Type B pancreatic cell (in vitro differentiated cells): ENCODE results near the gene TMEFF2. TPM values are rescaled to one million over a fixed set of nuclear protein-coding genes. Genes with fewer than 3 reads are reported as not detected.

Experiments
- DNase-seq: peaks from one replicate; pipeline ENCODE4 v3.0.0; 2021; ENCODE audit warnings: mixed read lengths; ENCODE audit not compliant: unreplicated experiment; ENCODE audit errors: extremely low spot score
- H3K27ac Mint-ChIP-seq: 2 replicates; pipeline ENCODE4 v1.8.0; 2021; ENCODE audit warnings: mild to moderate bottlenecking, mixed read lengths
- H3K27me3 Mint-ChIP-seq: 2 replicates; pipeline ENCODE4 v1.8.0; 2021; ENCODE audit warnings: mixed read lengths
- H3K36me3 Mint-ChIP-seq: 2 replicates; pipeline ENCODE4 v1.8.0; 2021; ENCODE audit warnings: mixed read lengths
- H3K4me1 Mint-ChIP-seq: one replicate; pipeline ENCODE4 v1.8.0; 2021; ENCODE audit warnings: mixed read lengths; ENCODE audit not compliant: unreplicated experiment
- H3K4me3 Mint-ChIP-seq: 2 replicates; pipeline ENCODE4 v1.8.0; 2021; ENCODE audit warnings: mild to moderate bottlenecking, mixed read lengths
- H3K9me3 Mint-ChIP-seq: 2 replicates; pipeline ENCODE4 v1.8.0; 2021; ENCODE audit warnings: mixed read lengths
- total RNA-seq: library from RNA; stranded (reverse); gene quantifications from 2 replicates; pipeline ENCODE4 v1.2.1, GENCODE V29; 2021; ENCODE audit warnings: low replicate concordance
- TF ChIP-seq, protein P1 (sequence below): fragments of 200-600 bp; sonication (generic); conservative IDR thresholded peaks from 2 replicates; pipeline ENCODE4 v1.5.0; 2021; ENCODE audit warnings: antibody characterized with exemption, mild to moderate bottlenecking

Gene TMEFF2
- total RNA-seq, 1 donor from 2014 or later = 10.7 TPM

DNA sequence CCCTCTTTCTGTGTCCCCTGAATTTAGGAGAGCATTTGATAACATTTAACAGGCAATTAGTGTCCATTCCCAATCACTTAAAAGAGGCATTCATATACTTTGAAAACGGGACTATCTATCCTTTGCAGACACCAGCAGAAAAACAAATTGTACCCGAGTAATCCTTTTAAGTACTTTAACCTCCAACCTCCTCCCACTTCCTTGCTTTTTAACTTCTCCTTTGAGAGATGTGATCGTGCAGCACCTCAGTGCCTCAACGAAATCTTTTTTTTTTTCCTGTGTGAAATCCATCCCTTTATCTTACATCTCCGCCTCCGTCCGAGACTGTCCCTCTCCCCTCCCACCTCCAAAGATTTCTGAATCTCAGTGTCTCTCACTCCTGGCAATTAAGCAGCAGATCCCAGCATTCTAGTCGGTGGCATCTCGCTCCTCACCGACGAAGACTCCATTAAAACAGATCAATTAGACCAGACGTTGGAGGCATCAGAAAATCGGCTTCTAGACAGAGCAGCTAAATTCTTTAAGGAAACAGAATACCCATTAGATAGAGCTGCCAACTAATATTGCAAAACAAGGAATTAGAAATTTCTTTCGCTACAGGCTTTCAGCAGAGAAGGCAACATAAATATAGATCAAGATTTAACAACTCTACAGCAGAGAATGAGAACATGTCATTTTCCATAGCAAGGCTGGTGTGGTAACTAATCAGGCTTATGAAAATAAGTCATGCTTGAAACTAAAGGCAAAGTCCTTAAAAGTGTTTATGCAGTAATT, 1.9 kb upstream of the TMEFF2 start:
- peak overlapping the region; percentile 64 for H3K27ac Mint-ChIP-seq
- peaks cover 21% of the 10 kb centered on the region for H3K4me1 Mint-ChIP-seq
- peaks cover 82% of the 10 kb centered on the region for H3K27me3 Mint-ChIP-seq
- TF ChIP-seq, protein P1, sequence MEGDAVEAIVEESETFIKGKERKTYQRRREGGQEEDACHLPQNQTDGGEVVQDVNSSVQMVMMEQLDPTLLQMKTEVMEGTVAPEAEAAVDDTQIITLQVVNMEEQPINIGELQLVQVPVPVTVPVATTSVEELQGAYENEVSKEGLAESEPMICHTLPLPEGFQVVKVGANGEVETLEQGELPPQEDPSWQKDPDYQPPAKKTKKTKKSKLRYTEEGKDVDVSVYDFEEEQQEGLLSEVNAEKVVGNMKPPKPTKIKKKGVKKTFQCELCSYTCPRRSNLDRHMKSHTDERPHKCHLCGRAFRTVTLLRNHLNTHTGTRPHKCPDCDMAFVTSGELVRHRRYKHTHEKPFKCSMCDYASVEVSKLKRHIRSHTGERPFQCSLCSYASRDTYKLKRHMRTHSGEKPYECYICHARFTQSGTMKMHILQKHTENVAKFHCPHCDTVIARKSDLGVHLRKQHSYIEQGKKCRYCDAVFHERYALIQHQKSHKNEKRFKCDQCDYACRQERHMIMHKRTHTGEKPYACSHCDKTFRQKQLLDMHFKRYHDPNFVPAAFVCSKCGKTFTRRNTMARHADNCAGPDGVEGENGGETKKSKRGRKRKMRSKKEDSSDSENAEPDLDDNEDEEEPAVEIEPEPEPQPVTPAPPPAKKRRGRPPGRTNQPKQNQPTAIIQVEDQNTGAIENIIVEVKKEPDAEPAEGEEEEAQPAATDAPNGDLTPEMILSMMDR = no peak
- DNase-seq = no peak
- peaks cover 4% of the 10 kb centered on the region for H3K36me3 Mint-ChIP-seq
- peak overlapping the region; percentile 86 for H3K4me3 Mint-ChIP-seq
- no peaks in the 10 kb centered on the region for H3K9me3 Mint-ChIP-seq

DNA sequence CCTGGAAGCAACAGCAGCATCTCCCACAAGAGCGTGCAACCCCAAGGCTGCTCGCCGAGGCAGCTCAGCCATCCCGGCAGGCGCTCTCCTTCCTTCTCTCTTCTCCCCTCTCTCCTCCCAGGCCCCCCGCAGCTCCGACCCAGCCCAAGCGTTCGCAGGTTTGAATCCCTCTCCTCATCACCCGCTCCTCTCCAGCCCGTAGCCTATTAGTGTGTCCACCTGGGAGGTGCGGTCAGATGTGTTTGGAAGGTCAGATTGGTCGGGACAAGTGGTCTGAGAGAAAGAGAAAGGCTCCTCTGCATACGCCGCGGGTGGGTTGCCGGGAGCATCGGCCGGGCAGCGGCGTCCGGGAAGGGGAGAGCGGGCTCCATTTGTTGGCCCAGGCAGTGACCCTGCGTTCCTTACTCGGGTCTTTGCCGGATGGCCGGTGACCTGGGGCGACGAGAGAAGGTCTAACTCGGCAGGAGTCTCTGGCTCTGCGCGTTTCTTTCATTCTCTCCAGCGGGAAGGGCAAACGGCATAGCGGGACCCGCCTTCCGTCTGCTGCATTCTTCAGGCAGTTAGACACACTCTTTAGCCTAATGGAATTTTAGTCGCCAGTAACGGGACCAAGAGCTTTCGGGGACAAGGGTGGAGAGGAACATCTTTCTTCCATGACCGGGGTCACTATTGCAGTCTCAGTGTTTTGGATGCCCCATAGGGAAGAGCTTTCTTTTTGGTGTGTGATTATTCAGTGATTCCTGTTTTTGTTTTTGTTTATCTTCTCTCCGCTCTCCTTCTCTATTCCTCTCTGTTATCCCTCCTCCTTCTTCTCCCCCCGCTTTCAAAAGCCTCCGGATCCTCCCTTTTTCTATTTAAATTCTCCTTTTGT, 1.1 kb upstream of the TMEFF2 start:
- Mint-ChIP-seq H3K4me1 (peaks cover 21% of the 10 kb centered on the region), H3K4me3 (peak overlapping the region; percentile 86), H3K9me3 (no peaks in the 10 kb centered on the region), H3K27ac (no peak overlapping the region), H3K36me3 (peaks cover 4% of the 10 kb centered on the region), H3K27me3 (peaks cover 85% of the 10 kb centered on the region)
- peak; percentile 70 for DNase-seq
- TF ChIP-seq, protein P1 = no peak

DNA sequence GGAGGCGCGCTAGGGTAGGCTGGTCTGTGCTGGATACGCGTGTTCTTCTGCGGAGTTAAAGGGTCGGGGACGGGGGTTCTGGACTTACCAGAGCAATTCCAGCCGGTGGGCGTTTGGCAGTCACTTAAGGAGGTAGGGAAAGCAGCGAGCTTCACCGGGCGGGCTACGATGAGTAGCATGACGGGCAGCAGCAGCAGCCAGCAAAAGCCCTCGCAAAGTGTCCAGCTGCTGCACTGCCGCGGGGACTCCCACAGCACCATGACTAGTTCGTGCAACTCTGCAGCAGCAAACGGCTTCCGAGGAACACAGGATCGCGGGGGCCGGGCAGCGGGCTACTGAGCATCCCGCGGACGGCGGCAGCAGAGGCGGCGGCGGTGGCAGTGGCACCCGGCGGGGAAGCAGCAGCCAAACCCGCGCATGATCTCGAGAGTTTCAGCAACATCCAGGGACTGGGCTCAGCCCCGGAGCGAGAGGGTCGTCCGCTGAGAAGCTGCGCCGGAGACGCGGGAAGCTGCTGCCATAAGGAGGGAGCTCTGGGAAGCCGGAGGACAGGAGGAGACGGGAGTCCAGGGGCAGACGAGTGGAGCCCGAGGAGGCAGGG, 368 bp downstream of the TMEFF2 start:
- TF ChIP-seq, protein P1 = no peak
- no peak overlapping the region for H3K27ac Mint-ChIP-seq
- no peaks in the 10 kb centered on the region for H3K9me3 Mint-ChIP-seq
- peaks cover 4% of the 10 kb centered on the region for H3K36me3 Mint-ChIP-seq
- peak overlapping the region; percentile 86 for H3K4me3 Mint-ChIP-seq
- H3K4me1 Mint-ChIP-seq = peaks cover 21% of the 10 kb centered on the region
- DNase-seq = peak; percentile 70
- peaks cover 75% of the 10 kb centered on the region for H3K27me3 Mint-ChIP-seq

DNA sequence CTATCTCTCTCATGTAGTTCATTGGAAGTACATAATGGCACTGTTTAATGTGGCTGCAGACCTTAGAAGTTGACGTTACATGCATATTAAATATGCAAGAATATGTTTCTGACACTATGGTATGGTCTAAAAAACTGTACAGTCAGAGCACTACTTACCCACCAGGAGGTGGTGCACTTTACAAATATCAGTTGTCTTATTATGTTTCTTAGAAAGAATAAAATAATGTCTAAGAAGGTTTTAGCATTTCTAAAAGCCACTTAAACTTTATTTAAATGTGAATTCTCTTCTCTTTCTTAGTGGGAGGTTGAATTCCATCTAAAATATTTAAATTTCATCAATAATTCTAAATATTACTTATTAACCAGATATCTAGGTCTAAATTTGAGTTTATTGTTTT, 4.3 kb downstream of the TMEFF2 start:
- H3K36me3 Mint-ChIP-seq = peaks cover 4% of the 10 kb centered on the region
- no peaks in the 10 kb centered on the region for H3K9me3 Mint-ChIP-seq
- TF ChIP-seq, protein P1 = peak; percentile 66
- peaks cover 8% of the 10 kb centered on the region for H3K4me1 Mint-ChIP-seq
- peaks cover 44% of the 10 kb centered on the region for H3K27me3 Mint-ChIP-seq
- no peak overlapping the region for H3K4me3 Mint-ChIP-seq
- H3K27ac Mint-ChIP-seq = no peak overlapping the region
- no peak for DNase-seq

DNA sequence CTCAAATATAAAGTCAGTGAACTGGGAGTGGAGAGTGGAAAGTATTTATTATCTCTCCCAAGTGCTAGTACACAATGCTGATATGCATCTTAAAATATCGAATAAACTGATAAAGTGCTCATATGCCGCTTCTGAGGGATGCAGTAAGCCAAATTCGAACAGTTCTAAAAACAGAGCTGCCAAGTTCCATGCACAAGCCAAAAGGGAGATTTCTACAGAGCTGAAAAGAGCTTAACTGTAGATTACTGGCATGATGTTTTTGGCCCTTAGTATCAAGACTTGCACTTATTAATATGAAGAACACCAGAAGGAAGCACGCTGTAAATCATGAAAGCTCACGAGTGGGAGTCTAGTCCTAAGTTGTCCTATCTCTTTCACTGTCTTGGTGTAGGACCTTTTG, 7.9 kb downstream of the TMEFF2 start:
- no peak overlapping the region for H3K27ac Mint-ChIP-seq
- TF ChIP-seq, protein P1 = no peak
- H3K27me3 Mint-ChIP-seq = peaks cover 11% of the 10 kb centered on the region
- H3K36me3 Mint-ChIP-seq = no peaks in the 10 kb centered on the region
- no peak for DNase-seq
- no peaks in the 10 kb centered on the region for H3K9me3 Mint-ChIP-seq
- no peak overlapping the region for H3K4me3 Mint-ChIP-seq
- H3K4me1 Mint-ChIP-seq = no peaks in the 10 kb centered on the region
